RCC 7860 (cell line): ENCODE measurements around the gene ACADSB.

Experiments used
- DNase-seq: peaks from one replicate; pipeline ENCODE4 v3.0.0-alpha.2; 2015; ENCODE audit warnings: low spot score
- FAIRE-seq: peaks from 2 replicates; lab custom pipeline; 2012; peaks lifted over from hg19 to GRCh38; lab: Jason Lieb, UNC

ACADSB gene

DNA sequence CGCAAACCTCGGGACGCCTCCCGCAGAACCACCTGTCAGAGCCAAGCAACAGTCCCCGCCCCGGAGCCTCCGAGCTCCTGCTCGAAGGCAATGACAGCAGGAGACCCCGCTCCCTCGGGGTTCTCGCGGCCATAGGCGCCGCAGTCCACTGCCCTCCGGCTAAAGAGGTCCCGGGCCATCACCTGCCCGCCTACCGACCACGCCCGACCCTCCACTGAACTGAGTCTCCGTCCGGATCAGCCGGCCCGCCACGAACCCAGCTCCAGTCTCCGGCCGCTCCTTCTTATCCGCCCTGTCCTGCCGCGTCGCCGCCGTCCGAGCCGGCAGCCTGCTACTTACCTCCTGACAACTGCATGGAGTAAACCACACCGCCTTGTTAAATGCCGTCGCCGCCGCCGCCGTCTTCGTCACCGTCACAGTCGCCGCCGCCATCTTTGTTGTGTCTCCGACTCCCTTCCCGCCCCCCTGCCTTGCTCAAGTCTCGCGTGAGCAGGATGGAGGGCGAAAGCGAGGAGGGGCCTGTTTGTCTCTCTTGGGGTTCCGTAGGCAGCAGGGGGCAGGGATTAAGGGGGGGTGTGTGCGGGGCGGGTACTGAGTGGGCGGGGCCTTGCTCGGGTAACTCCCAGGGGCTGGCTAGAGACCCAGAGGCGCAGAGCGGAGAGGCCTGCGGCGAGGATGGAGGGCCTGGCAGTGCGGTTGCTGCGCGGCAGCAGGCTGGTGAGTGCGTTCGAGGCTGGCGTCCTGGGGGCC, at the start of gene ACADSB, which contains the start of gene IKZF5:
TSS of gene ACADSB (plus strand) at position 652 of the 750 bp plus-strand sequence. CDS start at position 676, 24 bp downstream.
TSS of gene IKZF5 (minus strand) at position 441 of the 750 bp plus-strand sequence. CDS start 10,170 bp downstream, outside the sequence.
- DNase-seq (peak; percentile 90), FAIRE-seq (peak; percentile 58)

DNA sequence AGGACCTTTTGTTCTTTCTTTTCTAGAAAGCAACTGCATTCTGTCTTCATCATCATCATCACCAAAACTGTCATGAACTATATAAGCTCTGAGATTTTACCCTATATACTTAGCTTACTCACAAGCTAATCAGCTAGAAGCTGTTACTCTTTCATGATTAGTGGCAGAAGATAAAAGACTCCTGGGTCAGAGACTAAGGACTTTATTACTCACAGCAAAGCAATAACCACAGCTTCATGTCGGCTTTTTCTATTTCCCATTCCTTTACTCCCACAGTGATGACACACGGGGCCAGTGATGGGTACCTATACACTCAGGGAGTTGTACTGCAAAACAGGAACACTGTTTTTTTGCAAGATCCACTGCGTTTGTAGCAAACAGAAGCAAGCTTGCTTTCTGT, 46.4 kb upstream of the ACADSB start:
- no peak for FAIRE-seq

DNA sequence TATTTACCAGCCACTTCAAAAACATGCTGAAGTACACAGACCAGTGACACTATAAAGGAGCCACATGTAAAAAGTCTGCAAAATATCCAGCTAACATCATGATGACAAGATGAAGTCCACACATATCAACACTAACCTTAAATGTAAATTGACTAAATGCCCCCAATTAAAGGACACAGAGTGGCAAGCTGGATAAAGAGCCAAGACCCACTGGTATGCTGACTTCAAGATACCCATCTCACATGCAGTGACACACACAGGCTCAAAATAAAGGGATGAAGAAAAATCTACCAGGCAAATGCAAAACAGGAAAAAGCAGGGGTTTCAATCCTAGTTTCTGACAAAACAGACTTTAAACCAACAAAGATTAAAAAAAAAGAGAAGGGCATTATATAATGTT, 41.9 kb upstream of the ACADSB start:
- no peak for DNase-seq
- no peak for FAIRE-seq

More for the DNA sequence above, 46.4 kb upstream of the ACADSB start:
- DNase-seq: no peak

DNA sequence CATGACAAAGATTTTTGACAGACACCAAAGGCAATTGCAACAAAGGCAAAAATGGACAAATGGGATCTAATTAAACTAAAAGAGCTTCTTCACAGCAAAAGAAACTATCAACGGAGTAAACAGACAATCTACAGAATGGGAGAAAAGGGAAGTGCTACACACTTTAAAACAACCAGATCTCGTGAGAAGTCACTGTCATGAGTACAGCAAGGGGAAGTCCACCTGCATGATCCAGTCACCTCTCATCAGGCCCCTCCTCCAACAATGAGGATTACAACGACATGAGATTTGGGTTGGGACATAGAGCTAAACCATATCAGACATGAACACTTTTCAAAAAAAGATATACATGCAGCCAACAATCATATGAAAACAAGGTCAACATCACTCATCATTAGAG, 40.1 kb upstream of the ACADSB start:
- FAIRE-seq (no peak), DNase-seq (no peak)

DNA sequence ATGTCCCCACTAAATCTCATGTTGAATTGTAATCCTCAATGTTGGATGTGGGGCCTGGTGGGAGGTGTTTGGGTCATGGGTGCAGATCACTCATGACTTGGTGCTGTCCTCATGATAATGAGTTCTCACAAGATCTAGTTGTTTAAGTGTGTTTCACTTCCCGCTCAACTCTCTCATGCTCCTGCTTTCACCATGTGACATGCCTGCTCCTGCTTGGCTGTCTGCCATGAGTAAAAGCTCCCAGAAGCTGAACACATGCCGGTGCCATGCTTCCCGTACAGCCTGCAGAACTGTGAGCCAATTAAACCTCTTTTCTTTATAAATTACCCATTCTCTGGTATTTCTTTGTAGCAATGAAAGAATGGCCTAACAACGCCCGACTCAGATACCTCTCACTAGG, 34.8 kb upstream of the ACADSB start:
- FAIRE-seq (no peak), DNase-seq (no peak)

DNA sequence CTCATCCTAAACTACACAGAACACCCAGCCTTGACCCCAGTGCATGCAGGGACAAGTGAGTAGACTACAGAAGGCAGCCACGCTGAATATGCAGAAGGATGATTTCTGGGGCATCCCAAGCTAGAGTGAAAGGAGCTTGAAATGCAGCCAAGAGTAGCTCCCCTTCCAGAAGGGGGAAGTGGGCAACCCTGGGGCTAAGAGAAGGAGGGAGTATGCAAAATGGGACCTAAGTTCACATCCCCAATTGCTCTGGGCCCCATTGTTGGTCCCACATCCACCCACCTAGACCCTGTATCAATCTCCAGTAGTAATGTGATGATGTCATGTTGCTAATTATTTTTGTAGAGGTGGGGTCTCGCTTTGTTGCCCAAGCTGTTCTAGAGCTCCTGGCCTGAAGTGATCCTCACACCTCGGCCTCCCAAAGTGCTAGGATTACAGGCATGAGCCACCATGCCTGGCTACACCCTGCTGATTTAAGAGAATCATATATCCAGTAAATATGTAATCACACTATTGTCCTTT, 34.2 kb upstream of the ACADSB start:
- FAIRE-seq: no peak
- DNase-seq: no peak

DNA sequence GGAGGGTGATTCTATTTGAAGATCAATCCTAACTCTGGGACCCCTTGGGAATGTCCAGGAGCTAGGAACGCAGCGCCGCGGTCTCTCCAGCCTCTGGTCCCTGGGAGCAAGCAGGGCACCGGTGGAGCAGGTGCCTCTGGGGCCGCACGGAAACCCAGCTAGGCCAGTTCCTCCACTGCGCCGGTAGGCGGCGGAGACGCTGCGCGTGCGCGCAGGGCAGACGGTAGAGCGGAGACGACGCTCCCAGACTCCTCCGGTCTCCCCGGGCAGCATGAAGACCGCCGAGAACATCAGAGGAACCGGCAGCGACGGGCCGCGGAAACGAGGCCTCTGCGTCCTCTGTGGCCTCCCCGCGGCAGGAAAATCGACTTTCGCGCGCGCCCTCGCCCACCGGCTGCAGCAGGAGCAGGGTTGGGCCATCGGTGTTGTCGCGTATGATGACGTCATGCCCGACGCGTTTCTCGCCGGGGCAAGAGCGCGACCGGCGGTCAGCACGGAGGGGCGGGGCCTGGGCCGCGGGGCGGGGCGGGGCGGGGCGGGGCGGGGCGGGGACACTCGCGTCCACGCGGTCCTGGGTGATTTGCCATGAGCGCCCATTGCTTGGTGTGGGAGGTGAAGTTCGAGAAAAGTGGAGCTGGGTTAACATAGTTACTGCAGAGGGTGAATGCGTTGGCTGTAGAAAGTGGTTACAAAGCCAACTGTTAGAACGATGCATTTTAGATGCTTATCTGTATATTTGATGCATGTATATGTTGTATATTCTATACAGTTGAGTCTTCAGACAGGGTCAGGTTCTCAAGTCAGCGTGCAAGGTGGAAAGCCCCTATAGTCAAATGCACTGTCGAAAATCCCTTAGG, 28.4 kb upstream of the ACADSB start, which contains the start of gene PSTK:
TSS of gene PSTK (plus strand) at position 193 of the 857 bp plus-strand sequence. CDS start at position 272, 79 bp downstream.
- FAIRE-seq: no peak

DNA sequence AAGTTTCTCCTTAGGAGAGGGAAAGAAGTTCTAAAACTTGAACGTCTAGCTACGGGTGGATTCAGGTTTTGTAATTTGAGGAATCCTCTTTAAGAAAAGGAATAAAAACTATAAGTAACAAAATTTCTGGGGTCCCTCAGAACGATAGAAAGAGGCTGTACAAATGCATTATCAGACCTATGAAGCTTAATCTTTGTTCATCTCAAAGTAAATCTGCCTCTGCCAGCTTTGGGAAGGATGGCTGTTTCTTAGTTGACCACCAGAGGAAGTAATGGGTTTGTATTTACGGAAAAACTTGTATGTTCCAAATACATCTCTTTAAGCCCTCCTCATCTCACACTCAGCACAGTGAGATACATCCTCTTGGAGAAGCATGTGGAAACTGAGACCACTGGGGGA, 27.7 kb upstream of the ACADSB start:
- peak; percentile 25 for DNase-seq
- no peak for FAIRE-seq

More for the DNA sequence above, 28.4 kb upstream of the ACADSB start, which contains the start of gene PSTK:
- peak; percentile 75 for DNase-seq

DNA sequence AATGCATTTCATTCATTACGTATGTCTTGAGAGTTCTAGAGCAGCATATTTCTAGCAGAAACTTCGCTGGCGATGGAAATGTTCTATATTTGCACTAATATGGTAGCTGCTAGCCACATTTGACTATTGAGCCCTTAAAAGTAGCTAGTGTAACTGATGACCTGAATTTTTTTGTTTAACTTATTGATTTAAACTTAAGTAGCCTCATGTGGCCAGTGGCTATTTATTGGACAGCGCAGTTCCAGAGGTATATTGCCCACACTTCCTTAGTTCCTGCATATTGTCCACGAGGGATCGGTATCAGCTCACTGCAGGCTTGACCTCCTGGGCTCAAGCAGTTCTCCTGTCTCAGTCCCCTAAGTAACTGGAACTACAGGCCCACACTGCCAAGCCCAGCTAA, 24.9 kb upstream of the ACADSB start:
- DNase-seq (no peak), FAIRE-seq (no peak)

DNA sequence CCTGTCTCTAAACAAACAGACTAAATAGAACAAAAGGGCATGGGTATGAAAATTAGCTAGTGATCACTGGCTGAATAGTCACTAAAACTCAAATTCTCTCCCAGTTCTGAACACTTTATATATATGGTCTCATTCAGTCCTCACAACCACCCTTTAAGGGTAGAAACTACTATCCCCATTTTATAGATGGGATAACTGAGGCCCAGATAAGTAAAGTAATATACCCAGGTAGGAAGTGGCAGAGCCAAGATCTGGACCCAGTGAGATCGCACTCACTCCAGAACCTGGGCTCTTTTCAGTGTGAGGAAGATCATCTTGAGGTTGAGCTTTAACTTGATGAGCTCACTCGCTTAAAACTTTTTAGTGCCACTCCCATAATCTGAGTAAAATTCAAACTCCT, 24.1 kb upstream of the ACADSB start:
- DNase-seq (no peak), FAIRE-seq (no peak)

DNA sequence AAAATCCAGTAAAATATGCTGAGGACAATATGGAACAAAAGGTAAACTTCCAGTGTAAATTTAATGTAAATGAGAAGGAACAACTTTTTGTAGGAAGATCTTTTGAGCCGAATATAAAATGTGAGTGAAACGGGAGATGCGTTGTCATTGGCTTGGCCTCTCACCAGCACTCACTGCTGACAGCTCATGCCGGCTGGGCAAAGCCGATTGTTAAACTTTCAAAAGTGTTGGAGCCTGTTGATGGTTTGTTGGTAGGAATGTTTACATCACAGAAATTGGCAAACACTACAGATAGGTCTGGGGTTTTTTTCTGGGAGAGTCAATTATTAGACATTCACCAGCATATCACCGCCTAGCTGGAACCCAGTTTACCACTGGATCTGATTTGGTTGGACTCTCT, 22.5 kb upstream of the ACADSB start:
- no peak for FAIRE-seq
- DNase-seq: no peak

DNA sequence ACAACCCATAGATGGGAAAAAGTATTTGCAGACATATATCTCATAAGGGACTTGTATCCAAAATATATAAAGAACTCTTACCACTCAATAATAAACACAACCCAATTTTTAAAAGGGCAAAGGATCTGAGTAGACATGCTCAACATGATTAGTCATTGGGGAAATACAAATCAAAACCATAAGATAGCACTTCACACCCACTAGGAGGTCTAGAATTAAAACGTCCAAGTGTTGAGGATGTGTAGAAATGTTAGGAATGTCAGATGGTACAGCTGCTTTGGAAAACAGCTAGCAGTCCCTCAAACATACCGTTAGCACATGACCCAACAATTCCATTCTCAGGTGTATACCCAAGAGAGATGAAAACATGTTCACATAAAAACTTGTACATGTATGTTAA, 20.3 kb upstream of the ACADSB start:
- DNase-seq (no peak), FAIRE-seq (no peak)

DNA sequence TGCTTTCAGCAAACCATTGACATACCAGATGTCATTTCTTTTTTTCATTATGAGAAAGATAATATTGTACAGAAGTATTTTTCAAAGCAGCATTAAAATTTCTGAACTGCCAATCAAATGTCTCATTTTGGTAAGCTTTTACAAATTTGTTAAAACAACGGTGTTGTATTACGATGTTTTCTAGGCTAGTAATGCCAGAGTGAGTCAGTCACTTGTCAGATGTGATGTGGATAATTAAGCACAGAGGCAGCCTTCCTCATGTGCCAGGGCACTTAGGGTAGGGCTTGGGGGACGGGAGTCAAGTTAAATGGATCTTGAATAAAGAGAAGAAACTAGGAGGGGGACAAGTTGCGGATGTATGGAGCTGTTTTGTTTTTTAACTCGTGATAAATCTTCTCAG, 18.5 kb upstream of the ACADSB start:
- FAIRE-seq (no peak), DNase-seq (no peak)

DNA sequence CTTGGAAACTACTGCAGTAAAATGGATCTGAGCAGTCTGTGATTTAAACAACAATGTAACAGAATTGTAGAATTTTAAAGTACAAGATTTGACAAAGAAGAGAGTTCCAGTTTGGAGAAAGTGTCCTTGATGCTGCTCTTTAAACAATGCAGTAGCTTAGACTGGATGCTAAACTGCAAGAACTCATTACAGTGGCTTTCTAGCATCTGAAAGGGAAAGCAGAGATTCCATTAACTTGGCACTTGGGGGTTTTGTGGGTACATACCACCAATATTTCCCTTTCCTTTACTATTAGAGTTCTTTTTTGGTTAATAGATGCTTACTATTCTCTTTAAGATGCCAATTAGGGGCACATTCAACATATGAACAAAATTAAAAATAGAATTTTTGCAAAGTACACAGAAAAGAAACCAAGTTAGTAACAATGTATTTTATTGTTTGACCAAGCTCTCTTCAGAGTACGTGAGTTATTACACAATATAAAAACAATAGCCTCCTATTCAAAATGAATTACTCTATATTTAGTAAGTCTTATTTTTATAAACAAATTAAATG, 16.7 kb upstream of the ACADSB start:
- DNase-seq: no peak
- FAIRE-seq: no peak

DNA sequence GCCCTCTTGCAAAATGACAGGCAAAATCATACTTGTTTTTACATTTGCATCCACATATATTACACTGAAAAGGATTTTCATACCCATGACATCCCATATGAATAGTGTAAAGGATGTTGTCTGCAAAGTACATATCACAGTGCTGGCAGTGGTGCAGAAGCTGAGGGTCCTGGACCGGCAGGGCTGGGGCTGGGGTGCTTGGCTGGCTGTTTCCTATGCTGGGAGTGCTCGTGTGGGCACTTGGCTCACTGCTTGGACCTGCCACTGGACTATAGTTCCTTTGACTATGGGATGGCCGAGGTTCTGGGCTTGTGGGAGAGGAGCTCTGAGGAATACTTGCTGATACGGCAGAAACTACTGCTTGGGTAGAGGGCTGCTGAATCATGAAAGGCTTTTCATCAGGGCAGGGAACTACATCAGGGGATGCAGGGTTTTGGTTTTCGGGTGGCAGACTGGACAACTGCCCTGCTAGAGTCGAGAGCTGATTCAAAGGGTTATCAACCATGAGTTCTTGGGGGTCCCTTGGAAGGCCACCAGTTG, 14.9 kb upstream of the ACADSB start:
- DNase-seq: no peak
- FAIRE-seq: no peak

DNA sequence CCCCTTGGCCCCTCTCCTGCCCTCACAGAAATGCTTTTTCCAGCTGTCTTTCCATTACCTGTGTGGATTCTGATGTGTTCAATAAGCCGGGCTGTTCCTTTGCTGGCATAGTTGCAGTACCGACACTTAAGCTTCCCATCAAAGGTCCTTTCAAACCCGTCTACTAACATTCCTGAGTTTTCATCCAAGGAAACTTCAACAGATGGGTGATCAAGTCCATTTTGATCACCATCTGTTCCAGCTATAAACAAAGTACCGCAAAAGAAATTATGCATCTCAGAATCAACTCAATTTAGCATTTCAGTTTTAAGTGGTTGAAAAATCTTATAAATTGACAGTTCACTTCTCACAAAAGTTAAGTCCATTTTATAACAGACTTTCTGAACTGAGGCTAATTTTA, 12.9 kb upstream of the ACADSB start:
- no peak for DNase-seq
- FAIRE-seq: no peak

DNA sequence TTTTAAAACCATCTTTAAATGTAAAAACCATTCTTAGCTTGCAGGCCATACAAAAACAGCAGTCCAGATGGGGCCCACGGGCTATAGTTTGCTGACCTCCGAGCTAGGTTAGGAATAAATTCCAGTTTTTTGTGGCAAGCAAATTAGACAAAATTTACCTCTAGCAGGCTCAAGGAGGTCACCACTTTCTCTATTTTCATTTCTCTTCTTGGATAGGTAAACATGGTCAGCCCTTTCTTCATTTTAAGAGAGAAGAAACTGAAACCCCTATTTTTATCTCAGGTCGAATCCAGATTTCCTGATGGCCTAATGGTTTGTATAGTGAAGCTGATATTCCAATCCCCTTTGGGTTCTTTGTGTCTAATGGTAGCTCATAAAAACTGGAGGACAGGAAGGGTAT, 10.9 kb upstream of the ACADSB start:
- no peak for FAIRE-seq
- DNase-seq: no peak

DNA sequence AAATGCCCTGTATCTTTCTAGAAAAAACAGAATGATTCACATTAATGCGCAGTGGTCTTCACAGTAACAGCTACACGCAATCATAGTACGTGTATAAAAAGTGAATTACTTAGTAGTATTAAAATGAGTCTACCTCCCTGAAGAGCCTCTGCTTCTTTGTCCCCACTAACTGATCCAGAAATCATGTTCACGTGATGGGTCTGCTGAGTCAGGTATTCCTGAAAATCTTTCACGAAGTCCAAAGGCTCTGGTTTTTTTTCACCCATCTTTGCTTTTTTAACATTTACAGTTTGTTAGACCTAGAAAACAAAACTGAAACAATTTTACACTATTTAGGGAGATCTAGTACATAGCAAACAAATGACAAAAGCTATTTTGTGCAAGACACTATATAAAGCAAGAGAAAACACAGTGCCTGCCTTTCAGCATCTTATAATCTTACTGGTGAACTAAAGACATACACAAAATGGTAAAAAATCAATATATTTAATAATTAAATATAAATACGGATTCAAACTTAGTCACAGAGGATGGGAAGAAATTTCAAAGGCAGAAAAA, 10.4 kb upstream of the ACADSB start:
- DNase-seq (no peak), FAIRE-seq (no peak)

DNA sequence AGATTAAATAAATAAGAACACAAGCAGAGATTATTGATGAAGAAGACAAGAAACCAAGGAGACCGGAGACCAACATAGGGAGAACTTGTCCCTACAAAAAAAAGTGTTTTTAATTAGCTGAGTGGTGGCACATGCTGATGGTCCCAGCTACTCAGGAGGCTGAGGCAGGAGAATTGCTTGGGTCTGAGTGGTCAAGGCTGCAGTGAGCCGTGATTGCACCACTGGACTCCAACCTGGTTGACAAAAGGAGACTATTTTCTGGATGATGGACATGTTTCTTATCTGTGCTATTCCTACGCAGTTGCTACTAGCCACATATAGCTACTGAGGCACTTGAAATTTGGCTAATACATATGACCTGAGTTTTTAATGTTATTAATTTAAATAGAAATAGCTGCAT, 9.9 kb upstream of the ACADSB start:
- FAIRE-seq (no peak), DNase-seq (no peak)

DNA sequence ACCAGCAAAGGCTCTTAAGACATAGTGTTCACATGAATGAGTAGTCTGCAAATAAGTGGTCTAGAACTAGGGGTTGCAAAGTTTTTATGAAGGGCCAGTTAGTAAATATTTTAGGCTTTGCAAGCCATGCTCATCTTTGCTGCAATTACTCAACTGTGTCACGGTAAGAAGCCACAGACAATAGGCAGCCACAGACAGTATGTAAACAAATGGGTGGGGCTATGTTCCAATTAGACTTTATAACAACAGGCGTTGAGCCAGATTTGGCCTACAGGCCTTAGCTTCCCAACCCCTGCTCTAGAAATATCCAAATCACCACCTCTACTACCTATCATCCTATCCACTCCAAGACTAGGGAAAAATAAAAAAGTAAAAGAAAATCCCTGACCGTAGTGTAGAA, 9.5 kb upstream of the ACADSB start:
- FAIRE-seq (no peak), DNase-seq (no peak)

DNA sequence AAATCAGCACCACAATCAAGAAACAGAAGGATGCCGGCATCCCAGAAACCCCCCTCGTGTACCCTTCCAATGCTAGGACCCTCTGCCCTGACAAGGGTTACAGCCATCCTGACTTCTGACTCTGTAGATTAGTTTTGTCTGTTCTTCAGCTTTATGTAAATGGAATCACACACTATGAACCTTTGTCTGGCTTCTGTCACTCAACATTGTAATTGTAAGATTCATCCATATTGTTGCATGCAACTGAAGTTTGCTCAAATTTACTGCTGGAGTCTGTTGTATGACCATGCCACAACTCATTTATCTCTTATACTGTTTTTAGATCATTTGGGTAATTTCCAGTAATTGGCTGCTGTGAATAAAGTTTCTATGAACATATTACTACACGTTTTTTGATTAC, 8.7 kb upstream of the ACADSB start:
- DNase-seq: no peak
- no peak for FAIRE-seq
